Measurements from ENCODE around the gene TMTC3.
"Not testable (repeated sequence)": the region's sequence is repeated elsewhere in the genome, so short reads cannot be mapped to it uniquely, and the experiment has no call there.

The TMTC3 gene

GRCh38 chr12:88202500-88202899, 60.4 kb downstream of the TMTC3 start:
- Histone ChIP-seq H3K9ac (ENCODE audit: insufficient read length, low read depth) (no peak overlapping the region), H3K4me1 (ENCODE audit: insufficient read depth, insufficient read length) (no peaks in the 10 kb centered on the region), H3K36me3 (ENCODE audit: insufficient read depth, insufficient read length, low read length) (no peaks in the 10 kb centered on the region), H3K27me3 (ENCODE audit: insufficient read depth, insufficient read length) (no peaks in the 10 kb centered on the region), H3K4me3 (ENCODE audit: insufficient read length, low read depth) (no peak overlapping the region), H3K9me3 (ENCODE audit: insufficient read depth, low read length) (peaks cover 14% of the 10 kb centered on the region)
- DNase-seq (ENCODE audit: low read depth, low spot score): no peak
- no peak for TF ChIP-seq ZNF274 (IDR thresholded peaks at IDR 0.05; ENCODE audit: low read depth, low read length)
- no peak for TF ChIP-seq SUZ12 (IDR thresholded peaks at IDR 0.05; ENCODE audit: extremely low read depth, insufficient read depth, insufficient read length)
- no peak for TF ChIP-seq YY1 (IDR thresholded peaks at IDR 0.05; ENCODE audit: insufficient read depth, insufficient read length)

- Histone ChIP-seq H3K4me3 (ENCODE audit: insufficient read length, low read depth) (no peak overlapping the region), H3K9ac (ENCODE audit: insufficient read length, low read depth) (no peak overlapping the region), H3K27me3 (ENCODE audit: insufficient read depth, insufficient read length) (no peaks in the 10 kb centered on the region), H3K36me3 (ENCODE audit: insufficient read depth, insufficient read length, low read length) (no peaks in the 10 kb centered on the region), H3K4me1 (ENCODE audit: insufficient read depth, insufficient read length) (no peaks in the 10 kb centered on the region), H3K9me3 (ENCODE audit: insufficient read depth, low read length) (peaks cover 37% of the 10 kb centered on the region)
- TF ChIP-seq ZNF274 (IDR thresholded peaks at IDR 0.05; ENCODE audit: low read depth, low read length): no peak
- no peak for TF ChIP-seq YY1 (IDR thresholded peaks at IDR 0.05; ENCODE audit: insufficient read depth, insufficient read length)
- TF ChIP-seq SUZ12 (IDR thresholded peaks at IDR 0.05; ENCODE audit: extremely low read depth, insufficient read depth, insufficient read length): no peak
- no peak for DNase-seq (ENCODE audit: low read depth, low spot score)
These were observed 64.5 kb downstream of the TMTC3 start for GRCh38 chr12:88206601-88207000.

- no peaks in the 10 kb centered on the region for H3K27me3 ChIP-seq (ENCODE audit: insufficient read depth, insufficient read length)
- DNase-seq (ENCODE audit: low read depth, low spot score): no peak
- H3K4me3 ChIP-seq (ENCODE audit: insufficient read length, low read depth): no peak overlapping the region
- H3K4me1 ChIP-seq (ENCODE audit: insufficient read depth, insufficient read length): no peaks in the 10 kb centered on the region
- no peak for TF ChIP-seq YY1 (IDR thresholded peaks at IDR 0.05; ENCODE audit: insufficient read depth, insufficient read length)
- H3K36me3 ChIP-seq (ENCODE audit: insufficient read depth, insufficient read length, low read length): no peaks in the 10 kb centered on the region
- H3K9me3 ChIP-seq (ENCODE audit: insufficient read depth, low read length): peaks cover 39% of the 10 kb centered on the region
- no peak overlapping the region for H3K9ac ChIP-seq (ENCODE audit: insufficient read length, low read depth)
These were observed 66.0 kb downstream of the TMTC3 start for GRCh38 chr12:88207921-88208620.

- H3K36me3 ChIP-seq (ENCODE audit: insufficient read depth, insufficient read length, low read length): no peaks in the 10 kb centered on the region
- H3K9ac ChIP-seq (ENCODE audit: insufficient read length, low read depth): no peak overlapping the region
- H3K27me3 ChIP-seq (ENCODE audit: insufficient read depth, insufficient read length): no peaks in the 10 kb centered on the region
- DNase-seq (ENCODE audit: low read depth, low spot score): no peak
- peak overlapping the region; percentile 4 for H3K4me3 ChIP-seq (ENCODE audit: insufficient read length, low read depth)
- TF ChIP-seq SUZ12 (IDR thresholded peaks at IDR 0.05; ENCODE audit: extremely low read depth, insufficient read depth, insufficient read length): no peak
- no peaks in the 10 kb centered on the region for H3K4me1 ChIP-seq (ENCODE audit: insufficient read depth, insufficient read length)
- H3K9me3 ChIP-seq (ENCODE audit: insufficient read depth, low read length): peaks cover 36% of the 10 kb centered on the region
These were observed 66.6 kb downstream of the TMTC3 start for GRCh38 chr12:88208661-88209060.

GRCh38 chr12:88210311-88210710, 68.2 kb downstream of the TMTC3 start:
- DNase-seq (ENCODE audit: low read depth, low spot score); H3K4me1 ChIP-seq (ENCODE audit: insufficient read depth, insufficient read length); H3K27me3 ChIP-seq (ENCODE audit: insufficient read depth, insufficient read length); H3K9ac ChIP-seq (ENCODE audit: insufficient read length, low read depth); H3K4me3 ChIP-seq (ENCODE audit: insufficient read length, low read depth); H3K36me3 ChIP-seq (ENCODE audit: insufficient read depth, insufficient read length, low read length): not testable (repeated sequence)
- H3K9me3 ChIP-seq (ENCODE audit: insufficient read depth, low read length): peaks cover 33% of the 10 kb centered on the region

GRCh38 chr12:88218293-88218692, 76.2 kb downstream of the TMTC3 start:
- H3K27me3 ChIP-seq (ENCODE audit: insufficient read depth, insufficient read length): no peaks in the 10 kb centered on the region
- H3K9ac ChIP-seq (ENCODE audit: insufficient read length, low read depth): no peak overlapping the region
- H3K4me3 ChIP-seq (ENCODE audit: insufficient read length, low read depth): no peak overlapping the region
- TF ChIP-seq YY1 (IDR thresholded peaks at IDR 0.05; ENCODE audit: insufficient read depth, insufficient read length) (no peak), ZNF274 (IDR thresholded peaks at IDR 0.05; ENCODE audit: low read depth, low read length) (no peak), SUZ12 (IDR thresholded peaks at IDR 0.05; ENCODE audit: extremely low read depth, insufficient read depth, insufficient read length) (no peak)
- no peaks in the 10 kb centered on the region for H3K36me3 ChIP-seq (ENCODE audit: insufficient read depth, insufficient read length, low read length)
- no peak for DNase-seq (ENCODE audit: low read depth, low spot score)
- H3K4me1 ChIP-seq (ENCODE audit: insufficient read depth, insufficient read length): no peaks in the 10 kb centered on the region
- H3K9me3 ChIP-seq (ENCODE audit: insufficient read depth, low read length): peaks cover 15% of the 10 kb centered on the region

GRCh38 chr12:88219861-88220260, 77.8 kb downstream of the TMTC3 start:
- no peak for DNase-seq (ENCODE audit: low read depth, low spot score)
- no peak overlapping the region for H3K9ac ChIP-seq (ENCODE audit: insufficient read length, low read depth)
- no peak overlapping the region for H3K4me3 ChIP-seq (ENCODE audit: insufficient read length, low read depth)
- H3K36me3 ChIP-seq (ENCODE audit: insufficient read depth, insufficient read length, low read length): no peaks in the 10 kb centered on the region
- no peaks in the 10 kb centered on the region for H3K4me1 ChIP-seq (ENCODE audit: insufficient read depth, insufficient read length)
- no peaks in the 10 kb centered on the region for H3K27me3 ChIP-seq (ENCODE audit: insufficient read depth, insufficient read length)
- TF ChIP-seq SUZ12 (IDR thresholded peaks at IDR 0.05; ENCODE audit: extremely low read depth, insufficient read depth, insufficient read length) (no peak), YY1 (IDR thresholded peaks at IDR 0.05; ENCODE audit: insufficient read depth, insufficient read length) (no peak), ZNF274 (IDR thresholded peaks at IDR 0.05; ENCODE audit: low read depth, low read length) (no peak)
- H3K9me3 ChIP-seq (ENCODE audit: insufficient read depth, low read length): peaks cover 15% of the 10 kb centered on the region; the same call in 1 of the 2 replicates

GRCh38 chr12:88223519-88223918, 81.4 kb downstream of the TMTC3 start:
- DNase-seq (ENCODE audit: low read depth, low spot score): no peak
- TF ChIP-seq YY1 (IDR thresholded peaks at IDR 0.05; ENCODE audit: insufficient read depth, insufficient read length) (no peak), ZNF274 (IDR thresholded peaks at IDR 0.05; ENCODE audit: low read depth, low read length) (no peak), SUZ12 (IDR thresholded peaks at IDR 0.05; ENCODE audit: extremely low read depth, insufficient read depth, insufficient read length) (no peak)
- H3K36me3 ChIP-seq (ENCODE audit: insufficient read depth, insufficient read length, low read length): no peaks in the 10 kb centered on the region
- H3K9me3 ChIP-seq (ENCODE audit: insufficient read depth, low read length): peaks cover 15% of the 10 kb centered on the region; the same call in 1 of the 2 replicates
- H3K4me1 ChIP-seq (ENCODE audit: insufficient read depth, insufficient read length): peaks cover 3% of the 10 kb centered on the region
- H3K27me3 ChIP-seq (ENCODE audit: insufficient read depth, insufficient read length): no peaks in the 10 kb centered on the region
- H3K4me3 ChIP-seq (ENCODE audit: insufficient read length, low read depth): no peak overlapping the region
- H3K9ac ChIP-seq (ENCODE audit: insufficient read length, low read depth): no peak overlapping the region
